ENCODE results near the gene PRSS53.

Gene PRSS53

DNA sequence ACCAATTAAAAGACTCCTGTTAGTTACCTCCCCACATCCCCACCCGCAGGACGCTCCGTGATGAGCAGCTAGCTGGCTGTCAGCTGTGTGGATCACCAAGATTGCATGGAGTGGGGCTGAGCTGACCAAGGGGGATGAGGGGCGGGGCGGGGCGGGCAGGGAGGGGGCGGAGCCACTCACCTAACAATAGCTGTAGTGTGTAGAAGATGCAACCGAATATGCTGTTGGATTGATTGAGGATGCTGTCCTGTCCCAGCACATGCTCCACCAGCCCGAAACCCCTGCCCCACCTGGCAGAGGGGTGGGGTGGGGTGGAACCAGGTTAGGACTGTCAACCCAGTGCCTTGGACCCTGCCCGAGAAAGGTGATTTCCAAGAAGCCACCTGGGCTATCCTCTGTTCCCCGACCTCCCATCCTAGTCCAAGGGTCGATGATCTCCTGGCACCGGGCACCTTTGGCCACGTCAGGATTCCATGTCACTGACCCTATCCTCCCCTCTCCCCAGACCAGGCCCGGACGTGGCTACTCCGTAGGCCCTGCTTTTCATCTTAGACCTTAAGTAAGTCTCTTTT is 4.5 kb upstream of the PRSS53 start:
- DNase-seq = peak; percentile 73

DNA sequence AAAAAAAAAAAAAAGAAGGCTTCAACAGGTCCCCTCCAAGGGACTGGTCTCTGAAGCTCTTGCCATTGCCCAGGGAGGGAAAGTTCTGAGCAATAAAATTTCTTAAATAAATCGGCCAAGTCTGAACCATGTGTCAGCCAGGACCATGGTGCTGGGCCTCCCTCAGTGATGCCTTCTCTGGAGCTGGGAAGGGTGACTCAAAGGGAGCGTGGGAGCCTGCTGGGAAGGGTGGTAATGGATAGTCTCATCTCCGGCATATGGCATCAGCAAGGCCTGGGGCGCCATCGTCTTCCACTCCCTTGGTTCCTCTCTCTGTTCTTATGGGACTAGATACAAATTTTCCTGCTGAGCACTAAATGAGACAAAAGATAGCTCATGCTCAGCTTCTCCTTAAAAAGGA is 3.6 kb upstream of the PRSS53 start:
- no peak for DNase-seq

DNA sequence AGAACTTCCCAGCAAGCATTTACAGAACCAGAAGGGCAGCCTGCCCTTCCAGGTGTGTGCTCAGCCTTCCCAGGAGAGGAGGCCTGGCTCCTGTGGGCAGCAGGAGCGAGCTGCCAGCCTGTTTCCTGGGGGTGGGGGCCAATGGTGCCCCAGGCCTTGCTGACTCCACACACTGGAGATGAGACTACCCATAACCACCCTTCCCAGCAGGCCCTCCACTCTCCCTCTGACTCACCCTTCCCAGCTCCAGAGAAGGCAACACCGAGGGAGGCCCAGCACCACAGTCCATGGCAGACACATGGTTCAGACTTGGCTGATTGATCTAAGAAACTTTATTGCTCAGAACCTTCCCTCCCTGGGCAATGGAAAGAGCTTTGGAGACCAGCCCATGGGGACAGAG is 1.8 kb upstream of the PRSS53 start:
- no peak for DNase-seq

DNA sequence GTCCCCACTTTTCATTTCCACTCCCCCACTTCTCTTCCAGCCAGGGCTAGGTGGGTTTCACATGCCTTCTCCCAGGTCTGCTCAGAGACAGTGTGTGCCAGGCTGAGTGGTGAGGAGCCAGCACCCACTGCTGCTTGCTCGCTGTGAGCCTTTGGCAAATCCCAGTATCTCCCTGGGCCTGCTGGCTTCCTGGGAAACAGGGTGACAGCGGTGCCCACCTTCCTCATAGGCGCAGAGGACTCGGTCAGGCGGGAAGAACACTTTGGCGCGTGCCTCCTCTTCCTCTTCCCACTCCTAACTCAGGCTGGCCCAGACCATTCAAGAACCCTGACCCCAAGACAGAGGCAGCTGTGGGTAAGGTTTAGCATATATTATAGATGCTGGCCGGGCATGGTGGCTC is 456 bp upstream of the PRSS53 start:
- DNase-seq = no peak

DNA sequence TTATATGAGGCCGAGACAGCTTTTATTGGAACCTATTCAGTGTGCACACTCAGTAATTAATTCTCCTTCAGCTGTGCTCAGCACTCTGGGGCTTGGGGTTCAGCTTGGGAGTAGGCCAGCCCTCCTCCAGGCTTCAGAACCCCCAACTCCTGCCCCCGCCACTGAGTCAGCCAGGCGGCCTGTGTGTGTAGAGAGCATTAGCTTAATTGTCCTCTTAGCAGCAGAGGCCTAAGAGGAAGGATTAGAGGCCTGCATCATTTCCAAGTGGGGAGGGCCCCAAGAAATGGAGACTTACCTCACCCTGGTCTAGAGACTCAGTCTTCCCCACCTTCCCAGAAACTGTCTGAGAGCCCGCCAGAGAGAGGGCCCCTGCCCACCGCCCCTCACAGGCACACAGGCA is 772 bp downstream of the PRSS53 start:
- DNase-seq = no peak

DNA sequence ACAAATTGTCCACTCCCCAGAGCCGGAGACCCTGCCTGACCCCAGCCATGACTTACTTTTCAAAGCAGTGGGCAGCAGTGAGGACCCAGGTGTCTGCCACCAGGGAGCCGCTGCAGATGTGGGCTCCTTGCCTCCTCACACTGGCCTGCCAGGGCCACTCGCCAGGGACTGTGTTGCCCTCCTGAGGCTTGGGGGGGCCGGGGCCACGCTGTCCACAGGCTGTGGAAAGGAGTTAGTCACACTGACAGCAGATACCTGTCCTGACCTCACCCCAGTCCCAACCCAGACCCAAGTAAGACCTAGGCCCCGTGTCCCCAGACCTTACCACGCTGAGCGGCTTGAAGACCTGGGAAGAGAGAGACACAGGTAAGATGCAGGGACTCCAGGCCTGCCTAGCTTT is 1.3 kb downstream of the PRSS53 start:
- DNase-seq = no peak

DNA sequence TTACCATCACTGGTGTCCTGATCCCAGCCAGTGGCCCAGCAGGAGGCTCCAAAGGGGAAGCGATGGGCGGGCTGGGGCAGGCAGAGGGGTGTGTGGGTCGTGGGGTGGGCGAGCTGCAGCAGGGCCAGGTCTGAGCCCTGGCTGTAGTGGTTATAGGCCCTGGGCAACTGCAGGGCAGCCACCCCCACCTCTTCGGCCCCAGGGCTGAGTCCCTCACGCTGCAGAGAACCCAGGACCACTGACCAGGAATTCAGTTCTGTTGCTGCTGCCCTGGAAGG is 2.2 kb downstream of the PRSS53 start:
- no peak for DNase-seq

DNA sequence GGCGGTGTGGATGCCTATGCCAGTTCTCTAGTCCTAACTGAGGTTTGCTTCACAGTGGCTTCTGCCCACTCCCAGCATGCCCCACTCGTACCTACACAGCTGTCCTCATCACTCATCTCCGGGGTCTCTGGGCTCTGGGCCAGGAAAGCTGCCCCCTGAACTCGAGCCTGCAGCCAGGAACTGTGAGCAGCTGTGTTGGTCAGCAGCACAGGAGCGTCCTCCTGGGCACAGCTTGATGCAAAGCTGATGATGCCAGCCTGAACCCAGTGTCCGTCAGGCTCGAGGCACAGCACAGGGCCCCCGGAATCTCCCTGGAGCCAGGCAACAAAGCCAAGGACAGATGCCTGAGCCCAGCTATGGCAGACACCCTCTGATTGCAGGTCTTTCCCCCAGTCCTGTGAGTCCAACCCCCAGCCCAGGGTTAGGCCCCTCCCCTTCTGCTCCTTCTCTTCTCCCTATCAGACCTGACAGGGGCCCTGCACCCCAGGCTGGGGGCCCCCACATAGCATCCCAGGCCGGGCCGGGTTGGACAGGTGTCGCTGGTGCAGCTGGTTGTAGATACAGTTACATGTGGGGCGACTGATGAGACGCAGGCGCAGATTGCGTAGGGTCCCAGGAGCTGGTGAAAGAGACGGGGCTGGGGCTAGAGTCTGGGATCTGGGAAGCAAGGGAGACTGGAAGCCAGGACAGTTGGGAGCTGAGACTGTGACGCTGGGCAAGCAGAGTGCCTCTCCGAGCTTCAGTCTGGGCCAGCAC is 2.7 kb downstream of the PRSS53 start:
- no peak for DNase-seq

DNA sequence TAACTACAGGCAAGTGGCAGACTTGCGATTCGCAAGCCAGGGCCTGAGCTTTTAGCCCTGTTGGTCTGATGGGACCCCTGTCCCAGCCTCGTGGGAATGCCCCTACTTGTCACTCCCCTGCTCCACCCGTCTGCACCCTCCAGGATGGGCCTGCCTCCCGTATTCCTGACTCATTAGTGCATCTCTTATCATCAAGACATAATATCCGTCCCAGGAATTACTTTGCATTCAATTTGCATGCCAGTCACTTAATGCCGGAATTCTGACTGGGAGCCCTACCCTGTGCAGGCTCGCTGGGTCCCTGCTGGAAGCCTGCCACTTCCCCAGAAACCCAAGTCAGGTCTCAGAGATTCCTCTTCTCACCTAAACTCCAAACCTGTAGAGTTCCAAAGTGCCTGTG is 3.3 kb downstream of the PRSS53 start:
- no peak for DNase-seq

DNA sequence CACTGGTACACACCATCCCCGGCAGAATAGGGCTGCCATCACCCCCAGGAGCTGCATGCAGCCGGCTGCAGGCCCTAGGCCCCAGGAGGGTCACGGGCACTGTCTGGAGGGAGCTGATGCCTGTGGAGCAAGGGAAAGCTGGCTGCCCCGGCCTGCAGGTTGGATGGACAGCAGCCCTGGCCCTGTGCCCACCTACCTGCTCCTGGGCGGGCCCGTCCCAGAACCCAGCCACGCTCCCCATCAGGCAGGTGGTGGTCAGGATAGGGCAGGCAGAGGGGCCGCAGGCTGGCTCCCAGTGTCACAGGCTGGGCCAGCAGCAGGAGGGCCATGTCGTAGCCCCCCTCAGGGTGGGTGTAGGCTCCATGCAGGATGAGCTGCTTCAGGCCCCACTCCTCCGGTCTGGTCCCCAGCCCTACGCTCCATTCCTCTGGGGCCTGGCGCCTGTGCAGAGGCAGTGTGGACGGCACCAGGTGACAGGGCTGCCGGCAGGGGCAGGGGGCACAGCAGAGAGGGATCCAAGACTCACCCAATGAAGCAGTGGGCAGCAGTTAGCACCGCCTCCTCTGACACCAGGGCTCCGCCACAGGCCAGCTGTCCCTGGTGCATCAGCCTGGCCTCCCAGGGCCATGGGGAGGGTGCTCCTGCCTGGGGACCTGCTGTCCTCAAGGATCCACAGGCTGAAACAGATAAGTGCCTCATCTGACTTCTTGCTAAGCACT is 4.0 kb downstream of the PRSS53 start:
- no peak for DNase-seq

DNA sequence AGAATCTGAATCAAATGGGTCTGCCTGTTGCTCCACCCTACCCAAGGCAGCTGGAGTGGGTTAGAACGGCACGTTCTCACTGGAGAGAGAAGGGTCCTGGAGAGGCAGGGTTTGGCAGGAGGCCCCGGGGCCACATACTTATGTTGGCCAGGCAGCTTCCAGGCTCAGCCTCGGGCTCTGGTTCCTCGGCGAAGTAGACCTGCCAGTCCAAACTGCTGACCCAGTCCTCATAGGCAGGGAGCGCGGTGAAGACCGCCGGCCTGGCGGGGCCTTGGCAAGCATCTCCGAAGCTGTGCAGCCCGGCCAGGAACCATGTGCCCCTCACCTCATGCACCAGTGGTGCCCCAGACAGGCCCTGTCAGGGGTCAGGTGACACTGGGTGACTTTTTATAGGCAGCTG is 4.8 kb downstream of the PRSS53 start:
- no peak for DNase-seq

DNA sequence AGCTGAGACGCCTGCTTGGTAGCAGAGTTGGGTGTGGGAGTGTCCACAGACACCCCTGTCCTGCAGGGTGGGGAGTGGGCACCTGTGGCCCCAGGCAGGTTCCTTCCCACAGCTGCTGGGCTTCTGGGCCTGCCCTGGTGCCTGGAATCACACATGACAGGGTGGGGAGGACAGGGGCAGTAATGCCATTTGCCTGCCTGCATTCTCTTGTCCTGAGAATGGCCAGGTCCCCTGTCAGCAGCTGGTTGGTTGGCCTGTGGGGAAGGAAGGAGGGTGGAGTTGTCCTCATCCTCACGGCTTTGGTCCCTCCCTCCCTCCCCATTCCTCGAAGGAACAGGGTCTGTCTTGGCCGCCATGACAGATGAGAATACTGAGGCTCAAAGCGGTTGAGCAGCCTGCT is 5.2 kb downstream of the PRSS53 start:
- DNase-seq = no peak

DNA sequence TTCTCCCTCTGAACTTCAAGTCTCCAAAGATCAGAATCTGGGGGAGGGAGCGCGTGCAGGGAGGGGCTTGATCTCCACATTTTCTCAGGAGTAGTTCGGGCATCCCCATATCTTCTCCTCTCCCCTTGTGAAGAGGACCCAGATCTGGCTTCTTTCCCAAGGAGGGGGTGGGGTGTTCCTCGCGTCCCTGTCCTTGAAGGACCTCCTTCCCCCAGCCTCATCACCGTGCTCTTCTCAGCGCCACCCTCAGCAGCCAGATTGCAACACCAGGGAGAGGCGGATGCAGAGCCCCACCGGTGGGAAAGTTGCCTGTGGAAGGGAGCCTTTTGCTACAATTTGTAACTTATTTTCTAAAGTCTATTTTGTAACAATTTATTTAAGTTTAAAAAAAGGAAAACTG is 5.7 kb downstream of the PRSS53 start:
- no peak for DNase-seq

DNA sequence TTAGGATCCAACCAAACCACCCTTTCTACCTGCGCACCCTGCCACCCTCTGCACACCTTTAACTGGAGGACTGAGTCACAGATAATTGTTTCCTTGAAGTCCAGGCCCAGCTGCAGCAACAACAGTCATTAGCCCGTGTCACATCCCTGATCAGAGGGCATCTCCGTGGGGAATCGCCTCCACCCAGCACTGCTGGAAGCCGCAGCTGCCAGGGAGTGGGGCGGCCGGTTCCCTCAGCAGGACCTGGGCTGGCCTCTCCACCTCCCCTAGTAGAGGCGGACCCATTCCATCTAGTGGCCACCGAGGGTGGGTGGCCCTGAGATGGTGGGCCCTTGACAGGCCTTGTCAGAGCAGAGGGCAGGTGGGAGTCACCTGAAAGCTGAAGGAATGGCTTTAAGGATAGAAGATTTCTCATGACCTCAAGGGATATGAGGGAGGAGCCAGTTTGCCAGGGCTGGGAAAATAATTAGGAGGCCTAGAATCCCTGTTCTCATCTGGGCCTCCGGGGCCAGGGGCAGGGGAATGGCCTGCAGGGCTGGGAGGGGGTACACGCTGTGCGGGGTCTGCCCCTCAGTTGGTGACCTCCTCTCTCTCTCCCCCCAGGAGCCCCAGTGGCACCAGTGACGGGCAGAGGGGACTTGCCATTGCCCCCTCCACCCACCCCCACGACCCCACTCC is 6.2 kb downstream of the PRSS53 start:
- no peak for DNase-seq

DNA sequence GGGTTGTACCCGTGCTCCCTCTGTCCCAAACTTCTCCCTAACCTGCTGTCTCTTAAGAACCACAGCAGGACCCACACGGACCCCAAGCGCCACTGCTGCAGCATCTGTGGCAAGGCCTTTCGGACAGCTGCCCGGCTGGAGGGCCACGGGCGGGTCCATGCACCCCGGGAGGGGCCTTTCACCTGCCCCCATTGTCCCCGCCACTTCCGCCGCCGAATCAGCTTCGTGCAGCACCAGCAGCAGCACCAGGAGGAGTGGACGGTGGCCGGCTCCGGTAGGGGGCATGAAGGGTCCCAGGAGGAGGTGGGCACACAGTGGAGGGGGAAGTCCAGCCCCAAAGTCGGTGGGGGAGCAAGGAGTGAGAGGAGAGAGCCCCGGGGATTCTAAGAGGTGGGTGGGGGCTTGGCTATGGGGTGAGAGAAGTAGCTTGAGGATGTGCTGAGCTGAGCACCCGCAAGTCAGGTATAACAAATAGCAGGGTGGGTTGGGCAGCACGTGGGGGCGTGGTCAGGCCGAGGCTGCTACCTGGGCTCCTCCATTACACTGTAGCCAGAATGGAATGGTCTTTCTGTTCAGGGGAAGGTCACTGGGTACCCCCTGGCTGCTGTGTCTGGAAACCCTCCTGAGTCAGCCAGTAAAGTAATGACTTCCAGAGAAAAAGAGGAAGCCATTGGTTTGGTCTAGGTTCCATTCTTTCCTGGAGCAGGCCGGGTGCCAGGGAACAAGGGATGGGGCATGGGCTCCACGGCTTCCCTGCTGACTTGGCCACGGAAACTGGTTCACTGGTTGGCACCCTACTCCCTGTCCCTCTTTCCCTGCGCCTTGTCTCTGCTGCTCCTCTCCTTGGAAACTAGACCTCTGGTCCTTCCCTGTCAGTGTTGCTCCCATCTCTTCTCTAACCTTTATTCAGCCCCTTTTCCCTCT is 7.1 kb downstream of the PRSS53 start:
- DNase-seq = no peak

DNA sequence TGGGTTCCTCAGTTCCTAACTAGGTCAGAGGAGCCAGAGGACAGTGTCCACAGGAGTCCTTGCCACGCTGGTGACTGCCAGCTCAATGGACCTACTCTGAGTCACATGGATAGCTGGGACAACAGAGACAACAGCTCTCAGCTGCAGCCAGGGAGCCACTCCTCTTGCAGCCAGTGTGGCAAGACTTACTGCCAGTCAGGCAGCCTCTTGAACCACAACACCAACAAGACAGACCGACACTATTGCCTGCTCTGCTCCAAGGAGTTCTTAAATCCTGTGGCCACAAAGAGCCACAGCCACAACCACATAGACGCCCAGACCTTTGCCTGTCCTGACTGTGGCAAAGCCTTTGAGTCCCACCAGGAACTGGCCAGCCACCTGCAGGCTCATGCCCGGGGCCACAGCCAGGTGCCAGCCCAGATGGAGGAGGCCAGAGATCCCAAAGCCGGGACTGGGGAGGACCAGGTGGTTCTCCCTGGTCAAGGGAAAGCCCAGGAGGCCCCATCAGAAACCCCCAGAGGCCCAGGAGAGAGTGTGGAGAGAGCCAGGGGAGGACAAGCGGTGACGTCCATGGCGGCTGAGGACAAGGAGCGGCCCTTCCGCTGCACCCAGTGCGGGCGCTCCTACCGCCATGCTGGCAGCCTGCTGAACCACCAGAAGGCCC is 7.9 kb downstream of the PRSS53 start:
- DNase-seq = no peak

DNA sequence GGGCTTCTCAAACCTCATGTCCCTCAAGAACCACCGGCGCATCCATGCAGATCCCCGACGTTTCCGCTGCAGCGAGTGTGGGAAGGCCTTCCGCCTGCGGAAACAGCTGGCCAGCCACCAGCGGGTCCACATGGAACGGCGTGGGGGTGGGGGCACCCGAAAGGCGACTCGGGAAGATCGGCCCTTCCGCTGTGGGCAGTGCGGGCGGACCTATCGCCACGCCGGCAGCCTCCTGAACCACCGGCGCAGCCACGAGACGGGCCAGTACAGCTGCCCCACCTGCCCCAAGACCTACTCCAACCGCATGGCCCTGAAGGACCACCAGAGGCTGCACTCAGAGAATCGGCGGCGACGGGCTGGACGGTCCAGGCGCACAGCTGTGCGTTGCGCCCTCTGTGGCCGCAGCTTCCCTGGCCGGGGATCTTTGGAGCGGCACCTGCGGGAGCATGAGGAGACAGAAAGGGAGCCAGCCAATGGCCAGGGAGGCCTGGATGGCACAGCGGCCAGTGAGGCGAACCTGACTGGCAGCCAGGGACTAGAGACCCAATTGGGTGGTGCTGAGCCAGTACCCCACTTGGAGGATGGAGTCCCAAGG is 8.6 kb downstream of the PRSS53 start:
- no peak for DNase-seq

DNA sequence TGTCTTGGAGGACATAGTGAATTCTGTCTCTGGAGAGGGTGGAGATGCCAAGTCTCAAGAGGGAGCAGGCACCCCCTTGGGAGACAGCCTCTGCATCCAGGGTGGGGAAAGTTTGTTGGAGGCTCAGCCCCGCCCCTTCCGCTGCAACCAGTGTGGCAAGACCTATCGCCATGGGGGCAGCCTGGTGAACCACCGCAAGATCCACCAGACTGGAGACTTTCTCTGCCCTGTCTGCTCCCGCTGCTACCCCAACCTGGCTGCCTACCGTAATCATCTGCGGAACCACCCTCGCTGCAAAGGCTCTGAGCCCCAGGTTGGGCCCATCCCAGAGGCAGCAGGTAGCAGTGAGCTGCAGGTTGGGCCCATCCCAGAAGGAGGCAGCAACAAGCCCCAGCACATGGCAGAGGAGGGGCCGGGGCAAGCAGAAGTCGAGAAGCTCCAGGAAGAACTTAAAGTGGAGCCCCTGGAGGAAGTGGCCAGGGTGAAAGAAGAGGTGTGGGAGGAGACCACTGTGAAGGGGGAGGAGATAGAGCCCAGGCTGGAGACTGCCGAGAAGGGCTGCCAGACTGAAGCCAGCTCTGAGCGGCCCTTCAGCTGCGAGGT is 9.3 kb downstream of the PRSS53 start:
- DNase-seq = no peak

DNA sequence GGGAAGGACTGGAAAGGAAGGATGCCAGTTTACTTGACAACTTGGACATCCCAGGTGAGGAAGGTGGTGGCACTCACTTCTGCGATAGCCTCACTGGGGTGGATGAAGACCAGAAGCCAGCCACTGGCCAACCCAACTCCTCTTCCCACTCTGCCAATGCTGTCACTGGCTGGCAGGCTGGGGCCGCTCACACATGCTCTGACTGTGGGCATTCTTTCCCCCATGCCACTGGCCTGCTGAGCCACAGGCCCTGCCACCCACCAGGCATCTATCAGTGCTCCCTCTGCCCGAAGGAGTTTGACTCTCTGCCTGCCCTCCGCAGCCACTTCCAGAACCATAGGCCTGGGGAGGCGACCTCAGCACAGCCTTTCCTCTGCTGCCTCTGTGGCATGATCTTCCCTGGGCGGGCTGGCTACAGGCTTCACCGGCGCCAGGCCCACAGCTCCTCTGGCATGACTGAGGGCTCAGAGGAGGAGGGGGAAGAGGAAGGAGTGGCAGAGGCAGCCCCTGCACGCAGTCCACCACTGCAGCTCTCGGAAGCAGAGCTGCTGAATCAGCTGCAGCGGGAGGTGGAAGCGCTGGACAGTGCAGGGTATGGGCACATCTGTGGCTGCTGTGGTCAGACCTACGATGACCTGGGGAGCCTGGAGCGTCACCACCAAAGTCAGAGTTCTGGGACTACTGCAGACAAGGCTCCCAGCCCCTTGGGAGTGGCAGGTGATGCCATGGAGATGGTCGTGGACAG is 10.0 kb downstream of the PRSS53 start:
- DNase-seq = no peak

DNA sequence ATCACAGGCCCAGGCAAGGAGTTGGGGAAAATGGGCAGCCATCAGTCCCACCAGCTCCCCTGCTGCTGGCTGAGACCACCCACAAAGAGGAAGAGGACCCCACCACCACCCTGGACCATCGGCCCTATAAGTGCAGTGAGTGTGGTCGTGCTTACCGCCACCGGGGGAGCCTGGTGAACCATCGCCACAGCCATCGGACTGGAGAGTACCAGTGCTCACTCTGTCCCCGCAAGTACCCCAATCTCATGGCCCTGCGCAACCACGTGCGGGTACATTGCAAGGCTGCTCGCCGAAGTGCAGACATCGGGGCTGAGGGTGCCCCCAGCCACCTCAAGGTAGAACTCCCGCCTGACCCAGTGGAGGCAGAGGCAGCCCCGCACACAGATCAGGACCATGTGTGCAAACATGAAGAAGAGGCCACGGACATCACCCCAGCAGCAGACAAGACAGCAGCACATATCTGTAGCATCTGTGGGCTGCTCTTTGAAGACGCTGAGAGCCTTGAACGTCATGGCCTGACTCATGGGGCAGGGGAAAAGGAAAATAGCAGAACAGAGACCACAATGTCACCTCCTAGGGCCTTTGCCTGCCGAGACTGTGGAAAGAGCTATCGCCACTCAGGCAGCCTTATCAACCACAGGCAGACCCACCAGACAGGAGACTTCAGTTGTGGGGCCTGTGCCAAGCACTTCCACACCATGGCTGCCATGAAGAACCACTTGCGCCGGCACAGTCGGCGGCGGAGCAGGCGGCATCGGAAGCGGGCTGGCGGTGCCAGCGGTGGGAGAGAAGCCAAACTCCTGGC is 10.9 kb downstream of the PRSS53 start:
- DNase-seq = no peak

All from NCI-H146 (cell line).